SKM-1 (cell line): ENCODE measurements around the gene NEK10.
"Not testable (repeated sequence)": the region's sequence is repeated elsewhere in the genome, so short reads cannot be mapped to it uniquely, and the experiment has no call there.

Experiments used
- DNase-seq: peaks from one replicate; lab custom pipeline; 2025; ENCODE audit not compliant: unreplicated experiment; lab: John Stamatoyannopoulos, UW

Gene NEK10

GRCh38 chr3:27319847-27320526 lies 49.2 kb downstream of the NEK10 start:
- no peak for DNase-seq

GRCh38 chr3:27319304-27319703 lies 49.9 kb downstream of the NEK10 start:
- no peak for DNase-seq

- DNase-seq, result no peak
Observed at GRCh38 chr3:27317096-27317495, 52.1 kb downstream of the NEK10 start.

- no peak for DNase-seq
Observed at GRCh38 chr3:27315003-27315402, 54.2 kb downstream of the NEK10 start.

- DNase-seq, result peak; percentile 12
Observed at GRCh38 chr3:27312044-27312668, 57.0 kb downstream of the NEK10 start.

- no peak for DNase-seq
Observed at GRCh38 chr3:27311400-27311799, 57.8 kb downstream of the NEK10 start.

- peak; percentile 48 for DNase-seq
Observed at GRCh38 chr3:27310688-27311087, 58.5 kb downstream of the NEK10 start.

- no peak for DNase-seq
Observed at GRCh38 chr3:27307566-27307965, 61.6 kb downstream of the NEK10 start.

- DNase-seq, result no peak
Observed at GRCh38 chr3:27302891-27303290, 66.3 kb downstream of the NEK10 start.

GRCh38 chr3:27298981-27299380 lies 70.2 kb downstream of the NEK10 start:
- DNase-seq, result not testable (repeated sequence)

- DNase-seq, result no peak
Observed at GRCh38 chr3:27293939-27294338, 75.2 kb downstream of the NEK10 start.

GRCh38 chr3:27290760-27291159 lies 78.4 kb downstream of the NEK10 start:
- no peak for DNase-seq

- no peak for DNase-seq
Observed at GRCh38 chr3:27289769-27290413, 79.3 kb downstream of the NEK10 start.

GRCh38 chr3:27287052-27287451 lies 82.1 kb downstream of the NEK10 start:
- no peak for DNase-seq

- DNase-seq, result not testable (repeated sequence)
Observed at GRCh38 chr3:27286467-27286866, 82.7 kb downstream of the NEK10 start.

GRCh38 chr3:27285668-27286067 lies 83.5 kb downstream of the NEK10 start:
- no peak for DNase-seq

- no peak for DNase-seq
Observed at GRCh38 chr3:27281671-27282150, 87.5 kb downstream of the NEK10 start.

- DNase-seq, result no peak
Observed at GRCh38 chr3:27279123-27279522, 90.1 kb downstream of the NEK10 start.

- DNase-seq, result no peak
Observed at GRCh38 chr3:27278383-27279055, 90.7 kb downstream of the NEK10 start.

GRCh38 chr3:27275441-27275990 lies 93.7 kb downstream of the NEK10 start:
- no peak for DNase-seq

- DNase-seq, result no peak
Observed at GRCh38 chr3:27271890-27272289, 97.3 kb downstream of the NEK10 start.
